Loucy (cell line): ENCODE results near the gene INSC.

Experiments used
- H2AFZ ChIP-seq: fragments of 200-600 bp; sonication (generic); 2 replicates; pipeline ENCODE4 v1.6.0; 2016; ENCODE audit warnings: antibody characterized with exemption, mild to moderate bottlenecking, low read length, moderate library complexity
- H3F3A ChIP-seq: fragments of 200-600 bp; 2 replicates; pipeline ENCODE4 v1.6.0; 2016; ENCODE audit warnings: antibody characterized with exemption, low read depth, mild to moderate bottlenecking
- H3K27me3 ChIP-seq: fragments of 200-600 bp; sonication (generic); 2 replicates; pipeline ENCODE4 v1.6.1; 2014; ENCODE audit warnings: low read length, mild to moderate bottlenecking; ENCODE audit not compliant: insufficient read depth, poor library complexity, severe bottlenecking
- H3K36me3 ChIP-seq: fragments of 200-600 bp; sonication (generic); 2 replicates; pipeline ENCODE4 v1.6.1; 2016; ENCODE audit warnings: low read length; ENCODE audit not compliant: insufficient read depth
- H3K4me1 ChIP-seq: fragments of 200-600 bp; sonication (generic); 2 replicates; pipeline ENCODE4 v1.5.1; 2014; ENCODE audit warnings: low read length, mild to moderate bottlenecking; ENCODE audit not compliant: insufficient read depth, poor library complexity, severe bottlenecking
- H3K4me2 ChIP-seq: fragments of 200-600 bp; sonication (generic); 2 replicates; pipeline ENCODE4 v1.6.0; 2014; ENCODE audit warnings: antibody characterized with exemption, low read length, low read depth, mild to moderate bottlenecking; ENCODE audit not compliant: poor library complexity, severe bottlenecking
- H3K4me3 ChIP-seq: fragments of 200-600 bp; sonication (generic); 2 replicates; pipeline ENCODE4 v1.5.1; 2014; ENCODE audit warnings: low read length, mild to moderate bottlenecking, mixed read lengths; ENCODE audit not compliant: poor library complexity, severe bottlenecking
- H3K79me2 ChIP-seq: fragments of 200-600 bp; sonication (generic); 2 replicates; pipeline ENCODE4 v1.6.1; 2014; ENCODE audit warnings: low read length; ENCODE audit not compliant: insufficient read depth
- H3K9ac ChIP-seq: fragments of 200-600 bp; sonication (generic); 2 replicates; pipeline ENCODE4 v1.6.0; 2014; ENCODE audit warnings: mild to moderate bottlenecking, low read depth, low read length, moderate library complexity; ENCODE audit not compliant: poor library complexity, severe bottlenecking
- H3K9me2 ChIP-seq: fragments of 200-600 bp; sonication (generic); replicated peaks from 2 replicates; pipeline ENCODE4 v1.6.1; 2016; ENCODE audit warnings: low read depth, low read length, mixed read lengths
- H3K9me3 ChIP-seq: fragments of 200-600 bp; sonication (generic); 2 replicates; pipeline ENCODE4 v1.6.1; 2014; ENCODE audit warnings: mild to moderate bottlenecking, antibody characterized with exemption, low read length, low read depth; ENCODE audit not compliant: insufficient read depth
- H4K20me1 ChIP-seq: fragments of 200-600 bp; sonication (generic); 2 replicates; pipeline ENCODE4 v1.6.0; 2014; ENCODE audit warnings: antibody characterized with exemption, low read length, mild to moderate bottlenecking; ENCODE audit not compliant: insufficient read depth, poor library complexity, severe bottlenecking
- EZH2phosphoT487 ChIP-seq: fragments of 200-600 bp; IDR thresholded peaks from 2 replicates; pipeline ENCODE4 v1.6.1; 2018; ENCODE audit warnings: antibody characterized with exemption, mild to moderate bottlenecking, moderate library complexity, borderline replicate concordance
- TF ChIP-seq, protein P1 (sequence below): fragments of 200-600 bp; sonication (generic); conservative IDR thresholded peaks from 2 replicates; pipeline ENCODE4 v1.5.1; 2014; ENCODE audit warnings: mild to moderate bottlenecking, antibody characterized with exemption, low read length

Gene INSC

DNA sequence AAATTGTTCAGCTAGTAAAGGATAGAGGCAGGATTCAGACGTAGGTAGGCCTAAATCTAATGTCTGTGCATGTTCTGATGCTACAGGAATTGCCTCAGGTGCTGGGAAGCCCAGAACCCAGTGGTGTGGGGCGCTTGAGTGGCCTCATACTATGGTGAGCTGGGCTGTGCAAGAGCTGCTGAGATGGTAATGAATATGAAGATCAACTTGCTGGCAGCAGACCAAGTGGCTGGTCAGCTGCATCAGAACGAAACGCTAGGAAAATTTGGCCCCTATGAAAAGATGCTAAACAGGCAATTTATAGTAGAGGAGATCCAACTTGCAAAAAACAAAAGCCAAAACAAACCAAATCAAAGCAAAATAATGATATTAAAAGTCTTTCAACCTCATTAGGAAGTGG, 102.7 kb downstream of the INSC start:
- Histone ChIP-seq H3F3A (no peaks in the 10 kb centered on the region), H3K36me3 (no peaks in the 10 kb centered on the region), H2AFZ (no peak overlapping the region), H4K20me1 (no peaks in the 10 kb centered on the region), H3K27me3 (no peaks in the 10 kb centered on the region), H3K9ac (no peak overlapping the region), H3K4me3 (no peak overlapping the region), H3K9me2 (no peaks in the 10 kb centered on the region), H3K4me2 (no peak overlapping the region), H3K9me3 (no peaks in the 10 kb centered on the region), H3K79me2 (no peaks in the 10 kb centered on the region), H3K4me1 (no peaks in the 10 kb centered on the region)
- TF ChIP-seq EZH2phosphoT487, result no peak
- TF ChIP-seq, protein P1, sequence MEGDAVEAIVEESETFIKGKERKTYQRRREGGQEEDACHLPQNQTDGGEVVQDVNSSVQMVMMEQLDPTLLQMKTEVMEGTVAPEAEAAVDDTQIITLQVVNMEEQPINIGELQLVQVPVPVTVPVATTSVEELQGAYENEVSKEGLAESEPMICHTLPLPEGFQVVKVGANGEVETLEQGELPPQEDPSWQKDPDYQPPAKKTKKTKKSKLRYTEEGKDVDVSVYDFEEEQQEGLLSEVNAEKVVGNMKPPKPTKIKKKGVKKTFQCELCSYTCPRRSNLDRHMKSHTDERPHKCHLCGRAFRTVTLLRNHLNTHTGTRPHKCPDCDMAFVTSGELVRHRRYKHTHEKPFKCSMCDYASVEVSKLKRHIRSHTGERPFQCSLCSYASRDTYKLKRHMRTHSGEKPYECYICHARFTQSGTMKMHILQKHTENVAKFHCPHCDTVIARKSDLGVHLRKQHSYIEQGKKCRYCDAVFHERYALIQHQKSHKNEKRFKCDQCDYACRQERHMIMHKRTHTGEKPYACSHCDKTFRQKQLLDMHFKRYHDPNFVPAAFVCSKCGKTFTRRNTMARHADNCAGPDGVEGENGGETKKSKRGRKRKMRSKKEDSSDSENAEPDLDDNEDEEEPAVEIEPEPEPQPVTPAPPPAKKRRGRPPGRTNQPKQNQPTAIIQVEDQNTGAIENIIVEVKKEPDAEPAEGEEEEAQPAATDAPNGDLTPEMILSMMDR, result no peak

DNA sequence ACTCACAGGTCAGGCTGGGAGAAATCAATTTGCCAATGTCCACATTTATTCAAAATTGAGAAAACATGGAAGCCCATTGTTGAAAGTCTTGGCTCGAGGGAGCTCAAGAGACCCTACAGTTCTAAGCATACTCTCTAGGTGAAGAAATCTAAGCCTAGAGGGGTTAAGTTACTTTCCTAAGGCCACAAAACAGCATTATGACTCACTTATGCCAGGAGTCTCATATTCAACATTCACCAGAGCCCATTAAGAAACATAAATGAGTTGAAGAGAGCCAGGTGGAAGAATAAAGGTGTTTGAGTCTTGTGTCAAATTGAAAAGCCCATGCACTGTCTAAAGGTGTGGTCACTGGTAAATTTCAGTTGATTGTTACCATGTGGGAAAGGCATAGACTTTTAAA, 108.1 kb downstream of the INSC start:
- H2AFZ ChIP-seq, result no peak overlapping the region
- no peaks in the 10 kb centered on the region for H3K9me2 ChIP-seq
- no peaks in the 10 kb centered on the region for H3K9me3 ChIP-seq
- H3F3A ChIP-seq, result no peaks in the 10 kb centered on the region
- TF ChIP-seq EZH2phosphoT487, result no peak
- no peak overlapping the region for H3K9ac ChIP-seq
- H3K4me1 ChIP-seq, result no peaks in the 10 kb centered on the region
- H3K79me2 ChIP-seq, result no peaks in the 10 kb centered on the region
- no peak overlapping the region for H3K4me3 ChIP-seq
- H4K20me1 ChIP-seq, result no peaks in the 10 kb centered on the region
- no peaks in the 10 kb centered on the region for H3K36me3 ChIP-seq
- no peak overlapping the region for H3K4me2 ChIP-seq
- H3K27me3 ChIP-seq, result no peaks in the 10 kb centered on the region

DNA sequence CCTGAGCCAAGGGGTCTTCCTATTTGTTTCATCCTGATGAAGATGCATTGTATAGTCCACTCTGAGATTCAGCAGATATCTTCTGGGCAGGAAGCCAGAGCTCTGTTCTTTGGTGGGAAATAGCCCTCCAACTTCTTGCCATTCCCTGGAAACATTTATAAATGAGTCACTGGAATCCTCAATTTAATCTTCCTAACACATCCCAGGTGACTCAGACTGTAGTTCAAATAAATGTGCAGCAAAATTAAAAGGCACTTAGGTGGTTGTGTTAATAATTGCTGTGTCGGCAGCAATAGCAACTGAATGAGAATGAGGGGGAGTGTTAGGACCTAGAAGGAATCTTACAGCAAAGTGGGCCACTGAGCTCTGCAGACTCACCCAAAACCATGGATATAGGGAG, 108.6 kb downstream of the INSC start:
- Histone ChIP-seq H3F3A (no peaks in the 10 kb centered on the region), H3K27me3 (no peaks in the 10 kb centered on the region), H3K36me3 (no peaks in the 10 kb centered on the region), H3K9me2 (no peaks in the 10 kb centered on the region), H3K4me3 (no peak overlapping the region), H4K20me1 (no peaks in the 10 kb centered on the region), H3K4me1 (no peaks in the 10 kb centered on the region), H3K4me2 (no peak overlapping the region), H2AFZ (no peak overlapping the region), H3K9ac (no peak overlapping the region), H3K9me3 (no peaks in the 10 kb centered on the region), H3K79me2 (no peaks in the 10 kb centered on the region)
- TF ChIP-seq, protein P1, result no peak
- no peak for TF ChIP-seq EZH2phosphoT487

DNA sequence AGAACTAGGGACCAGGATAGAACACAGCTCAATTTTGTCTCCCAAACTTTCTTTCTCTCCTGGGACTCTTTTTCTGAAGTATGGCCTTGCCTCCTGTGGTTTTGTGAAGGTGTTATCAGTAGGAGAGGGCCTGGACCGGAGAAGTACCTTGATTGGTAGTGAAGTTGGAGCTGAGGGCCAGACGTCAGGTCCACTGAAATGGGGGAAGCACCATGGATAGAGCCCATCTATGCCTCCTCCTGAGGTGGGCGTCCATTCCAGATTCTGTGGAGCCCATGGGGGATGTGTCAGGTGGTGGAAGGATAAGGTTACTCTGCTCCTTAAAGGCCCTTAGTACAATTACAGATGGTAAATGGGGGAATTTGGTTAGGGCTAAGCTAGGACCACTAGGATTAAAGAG, 109.7 kb downstream of the INSC start:
- Histone ChIP-seq H3K27me3 (no peaks in the 10 kb centered on the region), H4K20me1 (no peaks in the 10 kb centered on the region), H3K9me3 (no peaks in the 10 kb centered on the region), H3K4me2 (no peak overlapping the region), H3K79me2 (no peaks in the 10 kb centered on the region), H3K4me3 (no peak overlapping the region), H3K36me3 (no peaks in the 10 kb centered on the region), H3K9me2 (no peaks in the 10 kb centered on the region), H3K4me1 (no peaks in the 10 kb centered on the region), H3F3A (no peaks in the 10 kb centered on the region), H3K9ac (no peak overlapping the region), H2AFZ (no peak overlapping the region)
- TF ChIP-seq EZH2phosphoT487, result no peak
- TF ChIP-seq, protein P1, result no peak
